Neural crest cell (in vitro differentiated cells): Measurements from ENCODE around the gene DOCK6. TPM values are rescaled to one million over a fixed set of nuclear protein-coding genes. Genes with fewer than 3 reads are reported as not detected.

ENCODE experiments used
- DNase-seq: peaks from one replicate; pipeline ENCODE4 v3.0.0; 2021; ENCODE audit warnings: low read depth, mixed read lengths, low spot score
- H3K27ac Mint-ChIP-seq: one replicate; pipeline ENCODE4 v1.8.0; 2021; ENCODE audit warnings: mild to moderate bottlenecking, mixed read lengths; ENCODE audit not compliant: unreplicated experiment
- H3K27me3 Mint-ChIP-seq: 2 replicates; pipeline ENCODE4 v1.8.0; 2021; ENCODE audit warnings: low read depth, mild to moderate bottlenecking, mixed read lengths
- H3K36me3 Mint-ChIP-seq: 2 replicates; pipeline ENCODE4 v1.8.0; 2021; ENCODE audit warnings: low read depth, mild to moderate bottlenecking, mixed read lengths
- H3K4me1 Mint-ChIP-seq: 2 replicates; pipeline ENCODE4 v1.8.0; 2021; ENCODE audit warnings: mixed read lengths
- H3K4me3 Mint-ChIP-seq: one replicate; pipeline ENCODE4 v1.8.0; 2021; ENCODE audit warnings: mild to moderate bottlenecking, mixed read lengths
- H3K9me3 Mint-ChIP-seq: 2 replicates; pipeline ENCODE4 v1.8.0; 2021; ENCODE audit warnings: mixed read lengths
- CTCF ChIP-seq: fragments of 200-600 bp; sonication (generic); conservative IDR thresholded peaks from 2 replicates; pipeline ENCODE4 v1.5.0; 2021; ENCODE audit warnings: antibody characterized with exemption, mild to moderate bottlenecking
- total RNA-seq: library from RNA; stranded (reverse); gene quantifications from 2 replicates; pipeline ENCODE4 v1.2.1, GENCODE V29; 2021

Gene DOCK6
- total RNA-seq, 1 donor from 2014 or later, result 40.6 TPM

- Mint-ChIP-seq H3K4me3 (no peak overlapping the region), H3K27ac (no peak overlapping the region), H3K36me3 (no peaks in the 10 kb centered on the region), H3K9me3 (no peaks in the 10 kb centered on the region), H3K4me1 (peaks cover 9% of the 10 kb centered on the region), H3K27me3 (no peaks in the 10 kb centered on the region)
- no peak for DNase-seq
- TF ChIP-seq CTCF, result no peak
Observed at GRCh38 chr19:11296264-11296663, 33.9 kb upstream of the DOCK6 start.

GRCh38 chr19:11295665-11296245 is 33.4 kb upstream of the DOCK6 start, which contains the start of gene TSPAN16:
Gene TSPAN16, plus strand, starts transcription at chr19:11296160. Its CDS starts 138 bp downstream, at chr19:11296298.
- TF ChIP-seq CTCF, result no peak
- Mint-ChIP-seq H3K27ac (no peak within 1 kb of the TSS), H3K4me1 (peaks cover 9% of the 10 kb centered on the region), H3K4me3 (no peak within 1 kb of the TSS), H3K9me3 (no peaks in the 10 kb centered on the region), H3K27me3 (no peaks in the 10 kb centered on the region), H3K36me3 (no peaks in the 10 kb centered on the region)
- DNase-seq, result no peak

GRCh38 chr19:11295180-11295579 is 32.9 kb upstream of the DOCK6 start:
- Mint-ChIP-seq H3K4me3 (no peak overlapping the region), H3K27ac (no peak overlapping the region), H3K36me3 (no peaks in the 10 kb centered on the region), H3K27me3 (no peaks in the 10 kb centered on the region), H3K4me1 (peaks cover 9% of the 10 kb centered on the region), H3K9me3 (no peaks in the 10 kb centered on the region)
- DNase-seq, result no peak
- no peak for TF ChIP-seq CTCF

GRCh38 chr19:11293433-11294389 is 31.4 kb upstream of the DOCK6 start:
- Mint-ChIP-seq H3K4me3 (peak overlapping the region; percentile 68), H3K4me1 (peaks cover 9% of the 10 kb centered on the region), H3K9me3 (no peaks in the 10 kb centered on the region), H3K27me3 (no peaks in the 10 kb centered on the region), H3K27ac (no peak overlapping the region), H3K36me3 (no peaks in the 10 kb centered on the region)
- TF ChIP-seq CTCF, result peak; percentile 97
- DNase-seq, result peak; percentile 98

- Mint-ChIP-seq H3K4me1 (peaks cover 9% of the 10 kb centered on the region), H3K27me3 (no peaks in the 10 kb centered on the region), H3K4me3 (no peak overlapping the region), H3K36me3 (no peaks in the 10 kb centered on the region), H3K27ac (no peak overlapping the region), H3K9me3 (no peaks in the 10 kb centered on the region)
- no peak for TF ChIP-seq CTCF
- DNase-seq, result no peak
Observed at GRCh38 chr19:11291991-11292390, 29.7 kb upstream of the DOCK6 start.
